Lower lobe of right lung (tissue), 2 donors: ENCODE data around the gene COPZ2. TPM values are rescaled to one million over a fixed set of nuclear protein-coding genes. Genes with fewer than 3 reads are reported as not detected.
"Not testable (repeated sequence)": the region's sequence is repeated elsewhere in the genome, so short reads cannot be mapped to it uniquely, and the experiment has no call there.

ENCODE experiments used
- ATAC-seq, 2 donors: fragments of 200-7000 bp; cut with Tn5 transposase; one replicate each; pipeline ENCODE4 v1.9.1; 2020 to 2022; ENCODE audit warnings: mild to moderate bottlenecking in 2 of 2, moderate library complexity in 2 of 2
- DNase-seq: peaks from one replicate; pipeline ENCODE4 v3.0.0-alpha.2; 2020
- H3K27ac ChIP-seq: fragments of 200-600 bp; one replicate; pipeline ENCODE4 v1.8.0; 2022
- H3K27me3 ChIP-seq: fragments of 200-600 bp; one replicate; pipeline ENCODE4 v1.8.0; 2022; ENCODE audit warnings: low read depth
- H3K36me3 ChIP-seq: fragments of 200-600 bp; one replicate; pipeline ENCODE4 v1.8.0; 2022; ENCODE audit warnings: mild to moderate bottlenecking
- H3K4me1 ChIP-seq: fragments of 200-600 bp; one replicate; pipeline ENCODE4 v1.8.0; 2022
- H3K4me3 ChIP-seq: fragments of 200-600 bp; one replicate; pipeline ENCODE4 v1.8.0; 2022; ENCODE audit warnings: mild to moderate bottlenecking
- H3K9me3 ChIP-seq: fragments of 200-600 bp; one replicate; pipeline ENCODE4 v1.8.0; 2022
- intact Hi-C: fragments of 100-400 bp; cut with DNase I; formaldehyde crosslinking; loops from one replicate; pipeline ENCODE4 v1.11.0; 2022
- total RNA-seq: library from RNA; stranded (reverse); fragmentation: NEBNext Ultra II Directional; extraction: Animal tissue kit (Norgen Biotek cat#: 25700); gene quantifications from one replicate; pipeline ENCODE4 v1.2.1, GENCODE V29; 2021
- TF ChIP-seq, protein P1 (sequence below): fragments of 200-600 bp; IDR thresholded peaks from one replicate; pipeline ENCODE4 v1.8.0; 2022; ENCODE audit warnings: antibody characterized with exemption, mild to moderate bottlenecking
- donor health status: DM: no; HTN: yes; CAD: no; lungs with severe emphysema.

The COPZ2 gene
- total RNA-seq, 1 donor from 2014 or later = 22.9 TPM

DNA sequence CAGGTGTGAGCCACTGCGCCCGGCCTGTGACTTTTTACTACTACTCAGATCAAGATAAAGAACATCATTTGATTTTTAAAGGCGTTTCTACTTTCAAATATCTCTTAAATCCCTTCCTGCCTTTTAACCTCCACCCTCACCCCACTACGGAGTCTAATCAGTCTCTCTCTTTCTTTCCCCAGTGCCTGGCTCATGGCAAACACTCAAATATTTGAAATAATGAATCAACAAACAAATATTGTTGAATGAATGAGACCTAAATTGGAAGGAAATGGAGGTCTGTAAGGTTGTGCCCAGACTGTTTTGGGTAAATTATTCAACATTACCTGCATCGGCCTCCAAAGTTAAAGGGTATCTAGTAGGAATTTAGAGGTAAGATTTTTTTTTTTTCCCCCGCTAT, 14.7 kb downstream of the COPZ2 start:
- no peak for DNase-seq
- peak overlapping the region; percentile 53 for H3K4me3 ChIP-seq
- no peak for ATAC-seq
- TF ChIP-seq, protein P1, sequence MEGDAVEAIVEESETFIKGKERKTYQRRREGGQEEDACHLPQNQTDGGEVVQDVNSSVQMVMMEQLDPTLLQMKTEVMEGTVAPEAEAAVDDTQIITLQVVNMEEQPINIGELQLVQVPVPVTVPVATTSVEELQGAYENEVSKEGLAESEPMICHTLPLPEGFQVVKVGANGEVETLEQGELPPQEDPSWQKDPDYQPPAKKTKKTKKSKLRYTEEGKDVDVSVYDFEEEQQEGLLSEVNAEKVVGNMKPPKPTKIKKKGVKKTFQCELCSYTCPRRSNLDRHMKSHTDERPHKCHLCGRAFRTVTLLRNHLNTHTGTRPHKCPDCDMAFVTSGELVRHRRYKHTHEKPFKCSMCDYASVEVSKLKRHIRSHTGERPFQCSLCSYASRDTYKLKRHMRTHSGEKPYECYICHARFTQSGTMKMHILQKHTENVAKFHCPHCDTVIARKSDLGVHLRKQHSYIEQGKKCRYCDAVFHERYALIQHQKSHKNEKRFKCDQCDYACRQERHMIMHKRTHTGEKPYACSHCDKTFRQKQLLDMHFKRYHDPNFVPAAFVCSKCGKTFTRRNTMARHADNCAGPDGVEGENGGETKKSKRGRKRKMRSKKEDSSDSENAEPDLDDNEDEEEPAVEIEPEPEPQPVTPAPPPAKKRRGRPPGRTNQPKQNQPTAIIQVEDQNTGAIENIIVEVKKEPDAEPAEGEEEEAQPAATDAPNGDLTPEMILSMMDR = no peak
- H3K27ac ChIP-seq = no peak overlapping the region
- H3K36me3 ChIP-seq = no peaks in the 10 kb centered on the region
- peaks cover 38% of the 10 kb centered on the region for H3K4me1 ChIP-seq
- intact Hi-C loops = no loop called here
- peaks cover 6% of the 10 kb centered on the region for H3K27me3 ChIP-seq
- H3K9me3 ChIP-seq = no peaks in the 10 kb centered on the region

DNA sequence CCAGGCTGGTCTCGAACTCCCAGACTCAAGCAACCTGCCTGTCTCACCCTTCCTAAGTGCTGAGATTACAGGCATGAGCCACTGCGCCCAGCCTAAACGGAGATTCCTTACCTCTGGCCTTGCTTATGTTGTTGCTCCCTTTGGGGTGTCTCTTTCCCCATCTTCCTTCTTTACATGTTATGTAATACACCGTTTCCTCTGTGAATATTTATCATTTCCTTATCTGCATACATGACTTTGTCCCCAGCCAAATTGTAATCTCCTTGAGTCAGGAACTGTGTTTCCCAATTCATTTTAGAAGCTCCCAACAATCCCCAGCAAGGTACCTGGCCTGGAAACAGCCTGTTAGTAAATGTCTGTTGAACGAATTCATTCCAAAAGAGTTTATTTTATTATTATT, 15.7 kb downstream of the COPZ2 start:
- no peak for DNase-seq
- H3K36me3 ChIP-seq = no peaks in the 10 kb centered on the region
- ATAC-seq = no peak
- peaks cover 38% of the 10 kb centered on the region for H3K4me1 ChIP-seq
- no peaks in the 10 kb centered on the region for H3K9me3 ChIP-seq
- intact Hi-C loops = no loop called here
- peaks cover 6% of the 10 kb centered on the region for H3K27me3 ChIP-seq
- TF ChIP-seq, protein P1 = no peak
- no peak overlapping the region for H3K4me3 ChIP-seq
- H3K27ac ChIP-seq = no peak overlapping the region

DNA sequence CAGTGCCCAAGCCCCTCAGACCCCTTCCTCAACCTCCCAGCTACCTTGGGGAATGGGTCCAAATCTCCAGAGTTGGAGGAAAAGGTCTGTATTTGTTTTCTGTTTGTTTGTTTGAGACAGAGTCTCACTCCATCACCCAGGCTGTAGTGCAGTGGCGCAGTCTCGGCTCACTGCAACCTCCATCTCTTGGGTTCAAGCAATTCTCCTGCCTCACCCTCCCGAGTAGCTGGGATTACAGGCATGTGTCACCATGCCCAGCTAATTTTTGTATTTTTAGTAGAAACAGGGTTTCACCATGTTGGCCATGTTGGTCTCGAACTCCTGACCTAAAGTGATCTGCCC, 19.8 kb downstream of the COPZ2 start:
- H3K4me1 ChIP-seq, H3K27ac ChIP-seq, intact Hi-C loops, DNase-seq, ATAC-seq, H3K9me3 ChIP-seq, H3K36me3 ChIP-seq, H3K4me3 ChIP-seq: not testable (repeated sequence)
- peaks cover 19% of the 10 kb centered on the region for H3K27me3 ChIP-seq

DNA sequence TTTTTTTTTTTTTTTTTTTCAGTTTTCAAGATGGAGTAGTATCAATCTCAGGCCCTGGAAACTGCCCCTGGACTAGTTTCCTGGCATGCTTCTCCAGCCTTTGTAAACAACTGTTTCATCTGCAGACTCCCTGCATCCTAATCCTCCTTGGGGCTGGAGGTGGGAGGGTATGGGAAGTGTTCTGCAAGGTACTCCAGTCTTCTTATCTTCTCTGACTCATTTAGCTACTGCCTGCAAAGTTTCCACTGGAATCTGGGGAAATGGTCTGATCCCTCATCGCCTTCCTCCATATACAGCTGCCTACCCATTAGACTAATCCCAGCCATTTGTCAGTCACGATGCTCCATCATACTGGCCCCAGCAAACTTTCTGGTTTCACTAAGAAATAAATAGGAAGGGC, 21.5 kb downstream of the COPZ2 start:
- Histone ChIP-seq H3K9me3 (no peaks in the 10 kb centered on the region), H3K27me3 (peaks cover 30% of the 10 kb centered on the region), H3K27ac (no peak overlapping the region), H3K4me1 (peaks cover 11% of the 10 kb centered on the region), H3K4me3 (no peak overlapping the region), H3K36me3 (no peaks in the 10 kb centered on the region)
- ATAC-seq (no peak), DNase-seq (peak; percentile 1)
- intact Hi-C loops = no loop called here
- TF ChIP-seq, protein P1 = no peak

DNA sequence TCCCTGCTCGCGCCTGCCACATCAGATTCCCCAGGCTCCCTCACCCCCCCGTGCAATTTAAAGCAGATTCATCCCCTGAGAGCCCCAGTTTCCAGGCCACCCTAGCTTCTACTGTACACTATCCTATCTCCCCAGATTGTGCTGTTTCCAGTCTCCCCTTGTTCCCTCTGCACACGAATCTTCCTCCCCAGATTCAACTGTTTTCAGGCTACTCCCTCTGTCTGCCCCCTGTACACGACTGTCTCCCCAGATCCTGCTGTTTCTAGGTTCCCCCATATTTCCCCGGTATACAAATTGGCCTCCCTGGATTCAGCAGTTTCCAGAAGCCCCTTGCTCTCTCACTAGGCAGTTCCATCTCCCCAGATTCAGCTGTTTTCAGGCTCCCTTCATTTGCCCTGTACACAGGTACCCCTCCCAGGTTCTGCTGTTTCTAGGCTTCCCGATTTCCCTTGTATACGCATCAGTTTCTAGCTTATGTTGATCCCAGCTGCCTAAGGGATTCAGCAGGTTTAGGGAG, 22.9 kb downstream of the COPZ2 start:
- Histone ChIP-seq H3K4me1 (peaks cover 11% of the 10 kb centered on the region), H3K27ac (no peak overlapping the region), H3K9me3 (no peaks in the 10 kb centered on the region), H3K4me3 (no peak overlapping the region), H3K27me3 (peaks cover 26% of the 10 kb centered on the region), H3K36me3 (no peaks in the 10 kb centered on the region)
- TF ChIP-seq, protein P1 = no peak
- ATAC-seq (no peak), DNase-seq (no peak)
- intact Hi-C loops = no loop called here

- Histone ChIP-seq H3K27ac (no peak overlapping the region), H3K36me3 (no peaks in the 10 kb centered on the region), H3K4me3 (no peak overlapping the region), H3K27me3 (peaks cover 31% of the 10 kb centered on the region), H3K4me1 (peaks cover 11% of the 10 kb centered on the region), H3K9me3 (no peaks in the 10 kb centered on the region)
- intact Hi-C loops = no loop called here
- DNase-seq (no peak), ATAC-seq (no peak)
- TF ChIP-seq, protein P1 = no peak
Observed at GRCh38 chr17:48013876-48014594, 23.6 kb downstream of the COPZ2 start.
